GM10847 (cell line): ENCODE data around the gene ATP10A.

ENCODE experiments used
- POLR2A ChIP-seq: IDR thresholded peaks from 2 replicates; pipeline ENCODE4 v1.6.1; 2011; ENCODE audit not compliant: insufficient read length; ENCODE audit errors: extremely low read depth

ATP10A gene

DNA sequence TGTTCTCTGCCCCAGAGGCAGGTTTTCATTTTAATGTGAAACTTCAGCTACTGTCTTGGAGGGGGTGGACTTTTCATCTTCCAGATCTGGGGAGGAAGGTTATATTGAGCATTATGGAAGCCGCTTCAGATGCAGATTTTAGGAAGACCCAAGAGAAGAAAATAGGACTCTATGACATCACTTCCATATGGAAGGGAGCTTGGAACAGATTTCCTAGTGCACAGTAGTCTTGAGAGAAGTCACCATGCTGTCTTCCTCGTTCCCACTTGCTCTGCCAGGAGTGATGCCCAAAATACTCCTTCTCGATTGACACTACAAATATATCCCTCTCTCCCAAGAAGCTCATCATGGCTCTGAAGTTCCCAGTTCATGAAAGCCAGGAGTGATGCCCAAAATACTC lies 197.2 kb downstream of the ATP10A start:
- TF ChIP-seq POLR2A = no peak

DNA sequence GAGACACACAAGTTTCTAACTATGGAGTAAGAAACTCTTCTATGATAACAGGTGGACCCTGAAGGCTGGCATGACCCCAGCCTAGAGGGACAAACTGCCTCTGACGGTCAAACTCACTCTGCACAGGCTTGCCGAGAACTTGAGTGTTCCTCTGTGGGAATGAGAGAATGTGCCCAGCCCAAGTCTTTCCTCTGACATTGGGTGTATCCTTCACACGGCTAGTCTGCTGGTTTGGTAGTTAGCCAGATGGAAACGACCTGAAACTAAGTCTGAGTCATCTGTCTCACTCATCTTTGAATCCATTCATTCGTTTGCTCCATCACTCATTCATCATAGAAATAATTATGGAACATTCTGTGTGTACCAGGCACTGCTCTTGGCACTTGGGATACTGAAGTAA lies 198.4 kb downstream of the ATP10A start:
- no peak for TF ChIP-seq POLR2A

DNA sequence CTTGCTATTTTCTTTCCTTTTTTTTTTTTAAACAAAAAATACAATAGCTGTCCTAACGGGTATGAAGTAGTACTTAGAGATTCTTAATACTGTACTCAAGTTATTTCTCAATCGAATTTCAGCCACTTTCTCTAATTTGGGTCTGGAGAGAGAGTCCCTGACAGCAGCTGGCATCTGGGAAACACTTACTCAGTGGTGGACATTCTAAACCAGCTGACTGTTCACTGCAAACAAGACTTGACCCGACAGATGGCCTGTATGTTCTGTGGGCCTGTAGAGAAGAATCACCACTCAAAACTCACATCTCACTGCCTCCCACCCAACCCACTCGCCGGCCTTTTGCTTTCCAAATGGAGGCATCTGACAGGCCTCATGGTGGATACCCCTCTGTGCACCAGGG lies 199.6 kb downstream of the ATP10A start:
- TF ChIP-seq POLR2A = no peak

DNA sequence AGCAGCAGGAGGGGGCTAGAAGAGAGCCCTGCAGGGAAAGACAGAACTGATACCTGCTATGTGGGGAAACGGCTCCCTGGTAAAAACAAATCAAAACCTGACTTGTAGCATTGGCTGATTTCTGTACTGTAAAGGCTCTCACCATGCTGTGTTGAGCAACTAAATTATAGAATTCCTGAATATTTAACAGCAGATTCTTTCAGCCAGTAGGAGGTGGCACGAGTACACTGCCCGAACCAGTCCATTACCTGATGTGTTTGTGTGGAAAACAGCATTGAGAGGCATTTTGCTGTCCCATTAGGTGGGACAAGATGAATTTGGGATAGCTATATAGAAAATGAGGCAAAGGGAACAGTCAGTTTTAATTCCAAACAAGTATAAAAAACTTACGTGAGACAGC lies 201.2 kb downstream of the ATP10A start:
- TF ChIP-seq POLR2A = no peak

- no peak for TF ChIP-seq POLR2A
These were observed 203.9 kb downstream of the ATP10A start for GRCh38 chr15:25659251-25659650.

GRCh38 chr15:25658560-25658959 lies 204.6 kb downstream of the ATP10A start:
- TF ChIP-seq POLR2A = no peak

DNA sequence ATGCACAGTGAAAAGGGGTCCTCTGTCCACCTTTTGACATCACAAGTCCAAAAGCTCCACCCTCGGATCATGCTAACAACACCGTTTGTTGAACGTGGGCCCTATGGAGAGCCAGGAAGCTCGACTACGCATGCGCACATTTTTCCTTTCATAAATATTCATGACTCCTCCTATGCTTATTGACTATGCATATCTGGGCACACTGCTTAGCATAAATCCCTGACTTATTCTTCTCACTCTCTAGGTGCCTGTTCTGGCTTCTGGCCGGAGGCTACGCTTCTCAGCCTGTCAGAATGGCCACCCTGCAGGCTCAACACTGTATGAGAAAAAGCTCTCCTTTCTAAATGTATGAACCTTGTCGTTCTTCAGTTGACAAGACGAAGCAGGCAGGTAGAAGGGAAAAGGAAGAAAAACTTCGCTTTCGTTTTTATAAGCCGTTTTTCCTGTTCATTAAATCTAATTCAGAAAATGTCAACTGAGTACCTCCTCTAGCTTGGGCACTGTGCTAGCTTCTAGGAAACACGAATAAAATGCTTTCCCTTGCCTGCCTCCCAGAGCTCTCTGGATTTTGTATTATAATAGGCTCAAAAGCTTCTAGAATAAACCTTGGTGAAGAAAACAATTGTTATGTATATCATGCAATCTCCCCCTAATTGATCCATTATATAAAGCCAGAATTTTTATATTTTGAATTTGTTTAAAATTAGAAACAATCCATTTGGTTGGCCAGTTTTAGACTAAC lies 207.7 kb downstream of the ATP10A start:
- no peak for TF ChIP-seq POLR2A

- TF ChIP-seq POLR2A = no peak
These were observed 209.8 kb downstream of the ATP10A start for GRCh38 chr15:25653371-25653770.

DNA sequence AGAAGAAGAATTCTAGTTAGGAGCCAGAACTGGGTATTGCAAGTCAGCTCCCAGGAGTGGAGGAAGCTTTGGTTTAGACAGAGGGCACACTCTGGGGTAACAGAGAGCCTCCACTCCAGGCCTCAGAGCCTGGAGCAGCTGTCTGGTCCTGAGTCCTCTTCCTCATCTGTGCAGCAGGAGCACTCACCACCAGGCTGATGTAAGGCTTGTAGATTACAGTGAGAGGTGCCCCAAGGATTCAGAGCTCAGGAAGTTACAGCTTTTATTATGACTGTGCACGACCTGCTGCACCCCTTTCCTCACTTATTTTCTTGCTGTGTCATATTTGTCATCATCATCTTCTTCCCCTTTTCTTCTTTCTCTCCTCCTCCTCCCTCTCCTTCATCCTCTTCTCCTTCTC lies 210.4 kb downstream of the ATP10A start:
- TF ChIP-seq POLR2A = no peak

- no peak for TF ChIP-seq POLR2A
These were observed 213.7 kb downstream of the ATP10A start for GRCh38 chr15:25649390-25649789.

- no peak for TF ChIP-seq POLR2A
These were observed 220.0 kb downstream of the ATP10A start for GRCh38 chr15:25643120-25643519.

DNA sequence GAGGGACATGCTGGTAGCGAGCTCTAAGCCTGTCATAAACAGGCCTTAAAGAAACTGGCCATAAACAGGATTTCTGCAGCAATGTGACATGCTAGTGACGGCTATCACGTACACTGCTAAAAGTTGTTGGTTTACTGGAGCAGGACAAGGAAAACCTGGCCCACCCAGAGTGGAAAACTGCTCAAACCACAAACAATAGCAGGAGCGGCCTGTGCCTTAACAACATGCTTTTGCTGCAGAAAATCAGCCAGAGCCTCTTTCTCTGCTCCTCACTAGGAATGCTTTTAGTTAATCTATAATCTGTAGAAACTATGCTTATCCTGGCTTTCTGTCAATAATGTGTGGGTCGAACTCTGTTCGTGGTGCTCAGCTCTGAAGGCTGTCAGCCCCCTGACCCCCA lies 221.4 kb downstream of the ATP10A start:
- TF ChIP-seq POLR2A = no peak

DNA sequence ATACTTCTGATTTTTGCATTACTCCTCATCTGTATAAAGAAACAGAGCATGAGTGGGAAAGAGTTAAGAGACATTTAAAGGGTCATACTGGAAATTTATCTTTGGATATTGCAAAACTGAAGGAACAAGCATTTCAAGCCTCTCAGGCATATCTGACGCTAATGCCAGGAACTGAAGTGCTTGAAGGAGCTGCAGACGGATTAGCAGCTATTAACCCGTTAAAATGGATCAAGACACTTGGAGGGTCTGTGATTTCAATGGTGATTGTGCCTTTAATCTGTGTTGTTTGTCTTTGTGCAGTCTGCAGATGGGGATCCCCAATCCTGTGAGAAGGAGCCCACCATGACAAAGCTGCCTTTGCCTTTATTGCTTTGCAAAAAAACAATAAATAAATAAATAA lies 221.8 kb downstream of the ATP10A start:
- TF ChIP-seq POLR2A = no peak

DNA sequence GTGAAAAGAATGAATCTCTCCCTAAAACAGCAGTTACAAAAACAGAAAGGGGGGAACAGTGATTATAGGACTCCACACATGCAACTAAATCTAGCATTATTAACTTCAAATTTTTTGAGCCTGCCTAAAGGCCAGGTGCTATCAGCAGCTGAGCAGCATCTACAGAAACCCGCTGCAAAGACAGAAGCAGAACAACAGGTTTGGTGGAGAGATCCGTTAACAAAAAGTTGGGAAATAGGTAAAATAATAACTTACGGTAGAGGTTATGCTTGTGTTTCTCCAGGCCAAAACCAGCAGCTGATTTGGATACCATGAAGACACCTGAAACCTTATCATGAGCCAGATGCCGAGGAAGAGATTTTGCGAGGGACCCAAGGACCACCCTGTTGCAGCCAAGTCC lies 222.7 kb downstream of the ATP10A start:
- no peak for TF ChIP-seq POLR2A

GRCh38 chr15:25635191-25635590 lies 227.9 kb downstream of the ATP10A start:
- no peak for TF ChIP-seq POLR2A

- no peak for TF ChIP-seq POLR2A
These were observed 229.3 kb downstream of the ATP10A start for GRCh38 chr15:25633862-25634261.

DNA sequence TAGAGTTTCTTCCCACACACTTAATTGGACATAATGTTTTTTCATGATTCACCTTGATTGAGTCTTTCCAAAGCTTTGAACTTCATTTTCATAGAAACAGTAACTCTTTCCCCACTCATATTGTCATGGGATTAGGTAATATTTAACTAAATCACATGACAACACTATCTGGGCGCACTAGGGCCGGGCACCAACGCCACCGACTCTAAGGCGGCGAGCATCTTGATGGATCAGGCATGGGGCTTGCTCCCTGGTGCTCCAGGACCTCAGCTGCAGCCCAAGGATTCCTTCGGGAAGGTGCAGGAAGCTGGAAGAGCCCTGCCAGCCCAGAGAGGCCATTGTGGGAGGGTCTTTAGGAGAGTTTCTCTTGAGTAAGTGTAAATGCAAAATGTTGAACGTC lies 231.2 kb downstream of the ATP10A start:
- no peak for TF ChIP-seq POLR2A
